Fibroblast of peridontal ligament (primary cell): ENCODE measurements around the gene RPL7A.

Experiments used
- DNase-seq: peaks from one replicate; pipeline ENCODE4 v3.0.0-alpha.2; 2010; ENCODE audit errors: extremely low read depth

RPL7A gene

DNA sequence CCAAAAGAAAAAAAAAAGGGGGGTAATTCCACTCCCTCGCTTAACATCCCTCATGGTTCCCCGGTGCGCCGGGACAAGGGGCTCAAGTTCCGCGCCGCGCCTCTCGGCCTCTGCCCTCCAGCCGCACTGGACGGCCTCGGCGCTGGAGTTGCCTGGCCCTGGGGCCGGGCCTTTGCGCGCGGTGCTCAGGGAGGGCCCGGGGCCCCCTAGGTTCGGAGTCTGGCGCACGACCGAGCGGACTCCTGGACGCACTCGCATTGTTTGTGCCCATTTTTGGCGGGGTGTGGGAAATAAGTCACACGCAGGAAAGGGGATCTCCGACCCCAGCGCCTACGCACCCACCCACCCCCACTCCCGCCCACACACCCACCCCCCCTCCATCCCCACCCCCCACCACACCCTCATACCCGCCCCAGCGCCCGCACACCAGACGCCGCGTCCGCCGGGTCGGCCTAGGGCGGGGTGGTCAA, 468 bp upstream of the RPL7A start:
- DNase-seq: no peak

DNA sequence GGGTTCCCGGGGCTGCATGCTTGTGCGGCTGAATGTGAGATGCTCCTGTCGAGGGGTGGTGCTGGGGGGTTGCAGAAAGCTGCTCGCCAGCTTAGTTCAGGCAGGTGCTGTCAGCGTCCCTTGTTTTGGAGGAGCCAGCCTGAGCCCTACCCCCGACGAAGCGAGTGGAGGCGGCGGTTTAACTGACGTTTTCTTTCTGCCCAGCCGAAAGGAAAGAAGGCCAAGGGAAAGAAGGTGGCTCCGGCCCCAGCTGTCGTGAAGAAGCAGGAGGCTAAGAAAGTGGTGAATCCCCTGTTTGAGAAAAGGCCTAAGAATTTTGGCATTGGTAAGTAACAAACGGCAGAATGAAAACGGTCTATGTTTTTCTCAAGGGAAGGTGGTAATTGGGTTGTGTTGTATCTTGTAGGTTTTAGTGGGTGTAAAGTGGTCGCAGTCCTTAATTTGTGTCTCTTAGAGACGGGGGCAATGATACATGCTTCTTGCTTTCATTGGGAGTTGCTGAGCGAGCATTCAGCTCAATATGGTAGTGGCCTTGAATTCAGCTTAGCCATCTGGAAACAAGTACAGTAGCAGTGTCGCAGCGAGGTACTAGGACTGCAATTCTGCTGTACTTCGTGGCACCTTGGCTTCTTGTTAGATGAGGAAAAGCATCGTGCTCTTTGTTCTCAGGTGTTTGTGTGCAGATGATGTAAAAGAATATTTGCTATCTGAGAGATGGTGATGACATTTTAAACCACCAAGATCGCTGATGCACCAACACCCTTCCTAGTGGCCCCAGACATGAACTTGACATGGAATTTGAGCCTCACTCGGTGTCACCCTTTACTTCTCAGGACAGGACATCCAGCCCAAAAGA, 928 bp downstream of the RPL7A start:
- no peak for DNase-seq

DNA sequence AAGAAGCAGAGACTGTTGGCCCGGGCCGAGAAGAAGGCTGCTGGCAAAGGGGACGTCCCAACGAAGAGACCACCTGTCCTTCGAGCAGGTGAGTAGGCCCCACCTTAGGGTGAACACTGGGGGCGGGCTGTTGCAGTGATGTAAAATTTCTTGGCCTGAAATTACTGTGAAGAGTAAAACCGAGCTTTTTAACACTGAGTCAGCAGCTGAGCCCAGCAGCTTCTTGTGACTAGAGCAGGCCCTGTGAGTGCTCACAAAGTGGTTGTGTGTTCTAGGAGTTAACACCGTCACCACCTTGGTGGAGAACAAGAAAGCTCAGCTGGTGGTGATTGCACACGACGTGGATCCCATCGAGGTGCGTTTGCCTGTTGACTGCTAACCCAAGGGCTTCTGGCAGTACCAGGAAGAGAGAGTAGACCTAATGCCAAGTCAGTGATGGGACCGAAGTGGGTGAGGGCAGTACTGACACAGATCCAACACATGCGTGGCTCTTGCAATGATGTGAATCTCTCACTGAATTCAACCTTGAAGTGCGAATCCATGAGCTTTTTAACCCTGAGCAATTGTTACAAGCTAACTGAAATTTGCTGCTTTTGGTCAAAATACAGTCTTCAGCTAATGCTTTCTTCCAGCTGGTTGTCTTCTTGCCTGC, 2.1 kb downstream of the RPL7A start:
- no peak for DNase-seq

GRCh38 chr9:133351526-133351907, 3.5 kb downstream of the RPL7A start:
- DNase-seq: peak; percentile 72

GRCh38 chr9:133351908-133352634, 4.1 kb downstream of the RPL7A start:
- DNase-seq: peak; percentile 61

- DNase-seq: no peak
Measured at GRCh38 chr9:133352635-133353340, 4.8 kb downstream of the RPL7A start.

GRCh38 chr9:133353548-133353947, 5.5 kb downstream of the RPL7A start:
- no peak for DNase-seq

- DNase-seq: no peak
Measured at GRCh38 chr9:133354766-133355165, 6.7 kb downstream of the RPL7A start.

DNA sequence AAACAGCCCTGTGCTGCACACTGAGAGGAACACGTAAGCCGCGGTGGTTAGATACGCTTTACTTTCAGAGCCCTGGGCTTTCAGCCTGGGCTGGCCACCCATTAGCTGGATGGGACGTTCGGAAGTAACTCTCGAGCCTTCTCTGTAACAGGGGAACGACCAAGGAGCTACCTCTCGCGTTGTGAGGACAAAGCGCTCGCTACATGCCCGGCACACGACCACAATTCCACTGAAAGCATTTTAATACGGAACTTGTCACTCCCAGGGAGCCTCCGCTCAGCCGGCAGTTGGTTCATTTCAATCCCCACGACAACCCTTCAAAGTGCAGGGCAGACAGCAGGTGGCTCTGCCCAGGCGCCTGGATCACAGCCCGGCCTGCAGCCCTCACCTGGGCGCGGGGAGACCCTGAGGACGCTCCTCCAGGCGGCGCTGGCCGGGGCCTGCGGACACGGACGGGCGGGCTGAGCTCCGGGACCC, 7.9 kb downstream of the RPL7A start:
- DNase-seq: no peak

GRCh38 chr9:133356391-133357091, 8.5 kb downstream of the RPL7A start, which contains the start of the genes SURF1 and SURF2:
Gene SURF1, minus strand, starts transcription at chr9:133356487. Its CDS starts 34 bp downstream, at chr9:133356453.
Gene SURF2, plus strand, starts transcription at chr9:133356550. Its CDS starts 43 bp downstream, at chr9:133356593.
- DNase-seq: peak; percentile 57

- DNase-seq: no peak
Measured at GRCh38 chr9:133357656-133358055, 9.6 kb downstream of the RPL7A start.

DNA sequence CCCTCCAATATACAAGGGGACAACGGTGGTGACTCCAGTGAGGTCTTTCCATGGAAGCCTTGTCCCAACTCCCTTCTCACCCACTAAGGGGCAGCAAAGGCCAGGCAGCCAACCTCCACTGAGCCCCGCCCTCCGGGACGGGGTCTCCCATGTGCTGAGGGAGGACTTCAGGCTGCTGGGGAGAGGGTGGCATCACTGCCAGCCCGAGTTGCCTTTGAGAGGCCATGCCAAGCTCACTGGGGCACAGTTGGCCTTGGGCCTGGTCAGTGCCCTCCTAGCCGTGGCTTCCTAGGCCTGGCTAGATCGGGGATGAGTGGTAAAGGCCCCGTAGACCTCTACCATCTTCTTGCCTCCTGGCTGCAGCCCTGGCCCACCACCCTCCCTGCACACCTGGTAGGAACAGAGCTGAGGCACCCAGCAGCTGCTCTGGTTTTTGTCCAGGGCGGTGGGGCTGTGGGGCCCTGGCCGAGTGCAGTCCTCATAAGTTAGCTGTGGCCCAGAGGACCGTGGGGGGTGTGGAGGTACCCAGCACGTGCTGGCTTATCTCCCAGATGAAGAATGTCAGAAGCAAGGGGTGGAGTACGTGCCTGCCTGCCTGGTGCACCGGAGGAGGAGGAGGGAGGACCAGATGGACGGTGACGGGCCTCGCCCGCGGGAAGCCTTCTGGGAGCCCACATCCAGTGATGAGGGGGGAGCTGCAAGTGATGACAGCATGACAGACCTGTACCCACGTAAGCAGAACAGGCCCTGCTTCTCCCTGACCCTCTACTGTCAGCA, 11.6 kb downstream of the RPL7A start:
- DNase-seq: no peak

- no peak for DNase-seq
Measured at GRCh38 chr9:133360400-133361393, 12.7 kb downstream of the RPL7A start.

- DNase-seq: no peak
Measured at GRCh38 chr9:133361507-133362092, 13.6 kb downstream of the RPL7A start.

GRCh38 chr9:133362359-133363044, 14.5 kb downstream of the RPL7A start:
- no peak for DNase-seq

DNA sequence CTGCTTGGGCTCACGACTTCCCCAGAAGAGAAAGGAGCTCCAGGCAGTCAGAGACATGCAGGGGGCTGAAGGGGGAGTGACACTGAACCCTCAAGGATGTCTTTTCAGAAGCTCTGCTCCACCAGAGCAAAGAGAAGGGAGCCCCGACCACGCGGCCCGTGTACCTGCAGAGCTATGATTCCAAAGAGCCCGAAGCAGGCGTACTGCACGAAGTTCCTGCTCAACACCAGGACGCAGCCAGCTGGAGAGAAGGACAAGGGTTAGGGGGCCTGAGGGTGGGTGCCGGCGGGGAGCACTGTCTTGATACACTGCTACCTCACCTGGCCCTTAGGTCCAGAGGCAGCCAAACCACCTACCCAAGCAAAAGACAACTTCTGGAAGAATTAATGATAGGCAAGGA, 18.4 kb downstream of the RPL7A start:
- DNase-seq: no peak

DNA sequence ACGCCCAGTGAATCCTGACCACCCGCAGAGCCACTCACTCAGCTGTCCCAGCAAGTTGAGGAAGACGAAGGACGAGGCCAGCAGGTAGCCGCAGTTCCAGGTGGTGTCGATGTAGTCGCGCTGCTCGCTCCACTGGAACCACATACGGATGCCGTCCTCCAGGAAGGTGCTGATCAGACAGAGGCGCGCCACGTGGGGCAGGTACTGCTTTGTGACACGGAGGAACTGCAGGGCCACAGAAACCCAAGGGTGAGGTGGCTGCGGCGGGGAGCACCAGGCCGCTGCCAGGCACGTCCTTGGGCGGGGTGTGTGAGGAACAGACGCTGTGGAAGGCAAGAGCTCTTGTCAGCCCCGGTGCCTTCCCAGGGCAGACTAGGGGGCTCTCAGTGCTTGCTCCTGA, 19.2 kb downstream of the RPL7A start:
- no peak for DNase-seq

GRCh38 chr9:133367778-133368177, 19.8 kb downstream of the RPL7A start:
- DNase-seq: no peak
